WTC11 (cell line): ENCODE results near the gene NFKB1. TPM values are rescaled to one million over a fixed set of nuclear protein-coding genes. Genes with fewer than 3 reads are reported as not detected.

Source experiments
- ATAC-seq: fragments of 200-7000 bp; cut with Tn5 transposase; 2 replicates; pipeline ENCODE4 v1.10.0; 2021; ENCODE audit warnings: mild to moderate bottlenecking, moderate library complexity
- CTCF ChIA-PET: fragments of 300-600 bp; sonication (Branson Sonifier 250); formaldehyde crosslinking; loops from one replicate; lab custom pipeline; 2021; ENCODE audit warnings: antibody characterized with exemption; lab: Charles Lee
- POLR2A ChIA-PET: fragments of 350-600 bp; sonication (Branson Sonifier 250); formaldehyde crosslinking; loops from one replicate; lab custom pipeline; 2021; ENCODE audit warnings: antibody characterized with exemption; lab: Charles Lee
- DNase-seq: peaks from one replicate; pipeline ENCODE4 v3.0.0; 2021; ENCODE audit warnings: low spot score
- H3K27ac Mint-ChIP-seq: 2 replicates; pipeline ENCODE4 v1.8.0; 2021; ENCODE audit warnings: mixed read lengths
- H3K27me3 Mint-ChIP-seq: 2 replicates; pipeline ENCODE4 v1.8.0; 2021; ENCODE audit warnings: low read depth, mild to moderate bottlenecking, moderate library complexity, mixed read lengths
- H3K36me3 Mint-ChIP-seq: 2 replicates; pipeline ENCODE4 v1.8.0; 2021; ENCODE audit warnings: mixed read lengths
- H3K4me1 Mint-ChIP-seq: 2 replicates; pipeline ENCODE4 v1.8.0; 2022; ENCODE audit warnings: mixed read lengths
- H3K4me3 Mint-ChIP-seq: 2 replicates; pipeline ENCODE4 v1.8.0; 2021; ENCODE audit warnings: mild to moderate bottlenecking, moderate library complexity, mixed read lengths
- H3K9me3 Mint-ChIP-seq: 2 replicates; pipeline ENCODE4 v1.8.0; 2021; ENCODE audit warnings: mixed read lengths
- CBFB ChIP-seq: sonication (generic); formaldehyde crosslinking; IDR thresholded peaks from 2 replicates; pipeline ENCODE4 v1.8.1; 2022; ENCODE audit warnings: mild to moderate bottlenecking, low read depth, missing genetic modification reagents
- CREB1 ChIP-seq: sonication (generic); formaldehyde crosslinking; IDR thresholded peaks from 2 replicates; pipeline ENCODE4 v1.8.0; 2023; ENCODE audit warnings: mild to moderate bottlenecking, missing genetic modification reagents
- E2F4 ChIP-seq: sonication (generic); formaldehyde crosslinking; IDR thresholded peaks from 2 replicates; pipeline ENCODE4 v1.8.1; 2022; ENCODE audit warnings: low read depth, mild to moderate bottlenecking, moderate library complexity, missing genetic modification reagents, borderline replicate concordance
- MYBL2 ChIP-seq: sonication (generic); formaldehyde crosslinking; IDR thresholded peaks from 2 replicates; pipeline ENCODE4 v1.8.1; 2023; ENCODE audit warnings: mild to moderate bottlenecking, moderate library complexity, missing genetic modification reagents
- NFATC4 ChIP-seq: fragments of 250-450 bp; sonication (Bioruptor Pico); IDR thresholded peaks from 2 replicates; pipeline ENCODE4 v1.9.0; 2021; ENCODE audit warnings: mild to moderate bottlenecking
- RELA ChIP-seq: sonication (generic); formaldehyde crosslinking; IDR thresholded peaks from 2 replicates; pipeline ENCODE4 v1.8.1; 2022; ENCODE audit warnings: missing genetic modification reagents, mild to moderate bottlenecking, borderline replicate concordance
- SOX15 ChIP-seq: fragments of 250-450 bp; sonication (Bioruptor Pico); IDR thresholded peaks from 2 replicates; pipeline ENCODE4 v1.9.0; 2021; ENCODE audit warnings: mild to moderate bottlenecking
- ZBTB21 ChIP-seq: sonication (generic); formaldehyde crosslinking; IDR thresholded peaks from 2 replicates; pipeline ENCODE4 v1.8.1; 2023; ENCODE audit warnings: mild to moderate bottlenecking, missing genetic modification reagents, borderline replicate concordance
- ZMAT4 ChIP-seq: fragments of 250-450 bp; sonication (Bioruptor Pico); IDR thresholded peaks from 2 replicates; pipeline ENCODE4 v1.9.0; 2021; ENCODE audit warnings: mild to moderate bottlenecking
- ZNF232 ChIP-seq: sonication (generic); formaldehyde crosslinking; IDR thresholded peaks from 2 replicates; pipeline ENCODE4 v1.8.0; 2022; ENCODE audit warnings: mild to moderate bottlenecking, missing genetic modification reagents
- ZNF263 ChIP-seq: sonication (generic); formaldehyde crosslinking; IDR thresholded peaks from 2 replicates; pipeline ENCODE4 v1.8.1; 2022; ENCODE audit warnings: low read depth, mild to moderate bottlenecking, moderate library complexity, missing genetic modification reagents
- ZNF425 ChIP-seq: fragments of 250-450 bp; sonication (Bioruptor Pico); conservative IDR thresholded peaks from 2 replicates; pipeline ENCODE4 v1.9.0; 2021; ENCODE audit warnings: mild to moderate bottlenecking
- total RNA-seq: library from RNA; stranded (reverse); gene quantifications from 3 replicates; pipeline ENCODE4 v1.2.3, GENCODE V29; 2021
- TF ChIP-seq, protein P1 (sequence below): sonication (generic); formaldehyde crosslinking; IDR thresholded peaks from 2 replicates; pipeline ENCODE4 v1.8.0; 2023; ENCODE audit warnings: mild to moderate bottlenecking, missing genetic modification reagents
- TF ChIP-seq, protein P2 (sequence below): fragments of 200-600 bp; IDR thresholded peaks from 2 replicates; pipeline ENCODE4 v1.8.0; 2022; ENCODE audit warnings: antibody characterized with exemption
- TF ChIP-seq, protein P3 (sequence below): sonication (generic); formaldehyde crosslinking; IDR thresholded peaks from 2 replicates; pipeline ENCODE4 v1.8.1; 2023; ENCODE audit warnings: mild to moderate bottlenecking, missing genetic modification reagents, borderline replicate concordance
- TF ChIP-seq, protein P4 (sequence below): sonication (generic); formaldehyde crosslinking; IDR thresholded peaks from 2 replicates; pipeline ENCODE4 v1.8.0; 2022; ENCODE audit warnings: mild to moderate bottlenecking, missing genetic modification reagents
- TF ChIP-seq, protein P5 (sequence below): fragments of 250-450 bp; sonication (Bioruptor Pico); IDR thresholded peaks from 2 replicates; pipeline ENCODE4 v1.9.0; 2021; ENCODE audit warnings: moderate library complexity, mild to moderate bottlenecking, inconsistent platforms, borderline replicate concordance

Gene NFKB1
- total RNA-seq, 1 experiment from 2014 or later = 5.6 TPM

GRCh38 chr4:102642631-102643298 is 141.6 kb downstream of the NFKB1 start (continued):
- TF ChIP-seq, protein P1, sequence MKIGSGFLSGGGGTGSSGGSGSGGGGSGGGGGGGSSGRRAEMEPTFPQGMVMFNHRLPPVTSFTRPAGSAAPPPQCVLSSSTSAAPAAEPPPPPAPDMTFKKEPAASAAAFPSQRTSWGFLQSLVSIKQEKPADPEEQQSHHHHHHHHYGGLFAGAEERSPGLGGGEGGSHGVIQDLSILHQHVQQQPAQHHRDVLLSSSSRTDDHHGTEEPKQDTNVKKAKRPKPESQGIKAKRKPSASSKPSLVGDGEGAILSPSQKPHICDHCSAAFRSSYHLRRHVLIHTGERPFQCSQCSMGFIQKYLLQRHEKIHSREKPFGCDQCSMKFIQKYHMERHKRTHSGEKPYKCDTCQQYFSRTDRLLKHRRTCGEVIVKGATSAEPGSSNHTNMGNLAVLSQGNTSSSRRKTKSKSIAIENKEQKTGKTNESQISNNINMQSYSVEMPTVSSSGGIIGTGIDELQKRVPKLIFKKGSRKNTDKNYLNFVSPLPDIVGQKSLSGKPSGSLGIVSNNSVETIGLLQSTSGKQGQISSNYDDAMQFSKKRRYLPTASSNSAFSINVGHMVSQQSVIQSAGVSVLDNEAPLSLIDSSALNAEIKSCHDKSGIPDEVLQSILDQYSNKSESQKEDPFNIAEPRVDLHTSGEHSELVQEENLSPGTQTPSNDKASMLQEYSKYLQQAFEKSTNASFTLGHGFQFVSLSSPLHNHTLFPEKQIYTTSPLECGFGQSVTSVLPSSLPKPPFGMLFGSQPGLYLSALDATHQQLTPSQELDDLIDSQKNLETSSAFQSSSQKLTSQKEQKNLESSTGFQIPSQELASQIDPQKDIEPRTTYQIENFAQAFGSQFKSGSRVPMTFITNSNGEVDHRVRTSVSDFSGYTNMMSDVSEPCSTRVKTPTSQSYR = no peak
- no peak for TF ChIP-seq SOX15 (CRISPR knock-in tag)

- Mint-ChIP-seq H3K9me3 (no peaks in the 10 kb centered on the region), H3K27ac (no peak overlapping the region), H3K4me3 (no peak overlapping the region), H3K4me1 (no peaks in the 10 kb centered on the region), H3K36me3 (peaks cover 10% of the 10 kb centered on the region), H3K27me3 (no peaks in the 10 kb centered on the region)
- ATAC-seq = no peak
- DNase-seq = no peak
- ChIA-PET POLR2A (no interaction called here), CTCF (no interaction called here)
- no peak for TF ChIP-seq ZBTB21 (CRISPR knock-in tag)
- TF ChIP-seq ZNF425 (CRISPR knock-in tag) = no peak
- TF ChIP-seq CBFB = no peak
- TF ChIP-seq CREB1 (CRISPR knock-in tag) = no peak
- no peak for TF ChIP-seq NFATC4
- TF ChIP-seq, protein P2, sequence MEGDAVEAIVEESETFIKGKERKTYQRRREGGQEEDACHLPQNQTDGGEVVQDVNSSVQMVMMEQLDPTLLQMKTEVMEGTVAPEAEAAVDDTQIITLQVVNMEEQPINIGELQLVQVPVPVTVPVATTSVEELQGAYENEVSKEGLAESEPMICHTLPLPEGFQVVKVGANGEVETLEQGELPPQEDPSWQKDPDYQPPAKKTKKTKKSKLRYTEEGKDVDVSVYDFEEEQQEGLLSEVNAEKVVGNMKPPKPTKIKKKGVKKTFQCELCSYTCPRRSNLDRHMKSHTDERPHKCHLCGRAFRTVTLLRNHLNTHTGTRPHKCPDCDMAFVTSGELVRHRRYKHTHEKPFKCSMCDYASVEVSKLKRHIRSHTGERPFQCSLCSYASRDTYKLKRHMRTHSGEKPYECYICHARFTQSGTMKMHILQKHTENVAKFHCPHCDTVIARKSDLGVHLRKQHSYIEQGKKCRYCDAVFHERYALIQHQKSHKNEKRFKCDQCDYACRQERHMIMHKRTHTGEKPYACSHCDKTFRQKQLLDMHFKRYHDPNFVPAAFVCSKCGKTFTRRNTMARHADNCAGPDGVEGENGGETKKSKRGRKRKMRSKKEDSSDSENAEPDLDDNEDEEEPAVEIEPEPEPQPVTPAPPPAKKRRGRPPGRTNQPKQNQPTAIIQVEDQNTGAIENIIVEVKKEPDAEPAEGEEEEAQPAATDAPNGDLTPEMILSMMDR = no peak
- no peak for TF ChIP-seq ZNF232 (CRISPR knock-in tag)
- TF ChIP-seq, protein P3, sequence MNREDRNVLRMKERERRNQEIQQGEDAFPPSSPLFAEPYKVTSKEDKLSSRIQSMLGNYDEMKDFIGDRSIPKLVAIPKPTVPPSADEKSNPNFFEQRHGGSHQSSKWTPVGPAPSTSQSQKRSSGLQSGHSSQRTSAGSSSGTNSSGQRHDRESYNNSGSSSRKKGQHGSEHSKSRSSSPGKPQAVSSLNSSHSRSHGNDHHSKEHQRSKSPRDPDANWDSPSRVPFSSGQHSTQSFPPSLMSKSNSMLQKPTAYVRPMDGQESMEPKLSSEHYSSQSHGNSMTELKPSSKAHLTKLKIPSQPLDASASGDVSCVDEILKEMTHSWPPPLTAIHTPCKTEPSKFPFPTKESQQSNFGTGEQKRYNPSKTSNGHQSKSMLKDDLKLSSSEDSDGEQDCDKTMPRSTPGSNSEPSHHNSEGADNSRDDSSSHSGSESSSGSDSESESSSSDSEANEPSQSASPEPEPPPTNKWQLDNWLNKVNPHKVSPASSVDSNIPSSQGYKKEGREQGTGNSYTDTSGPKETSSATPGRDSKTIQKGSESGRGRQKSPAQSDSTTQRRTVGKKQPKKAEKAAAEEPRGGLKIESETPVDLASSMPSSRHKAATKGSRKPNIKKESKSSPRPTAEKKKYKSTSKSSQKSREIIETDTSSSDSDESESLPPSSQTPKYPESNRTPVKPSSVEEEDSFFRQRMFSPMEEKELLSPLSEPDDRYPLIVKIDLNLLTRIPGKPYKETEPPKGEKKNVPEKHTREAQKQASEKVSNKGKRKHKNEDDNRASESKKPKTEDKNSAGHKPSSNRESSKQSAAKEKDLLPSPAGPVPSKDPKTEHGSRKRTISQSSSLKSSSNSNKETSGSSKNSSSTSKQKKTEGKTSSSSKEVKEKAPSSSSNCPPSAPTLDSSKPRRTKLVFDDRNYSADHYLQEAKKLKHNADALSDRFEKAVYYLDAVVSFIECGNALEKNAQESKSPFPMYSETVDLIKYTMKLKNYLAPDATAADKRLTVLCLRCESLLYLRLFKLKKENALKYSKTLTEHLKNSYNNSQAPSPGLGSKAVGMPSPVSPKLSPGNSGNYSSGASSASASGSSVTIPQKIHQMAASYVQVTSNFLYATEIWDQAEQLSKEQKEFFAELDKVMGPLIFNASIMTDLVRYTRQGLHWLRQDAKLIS (CRISPR knock-in tag) = no peak
- TF ChIP-seq ZNF263 (CRISPR knock-in tag) = no peak
- TF ChIP-seq ZMAT4 (CRISPR knock-in tag) = no peak
- TF ChIP-seq, protein P4, sequence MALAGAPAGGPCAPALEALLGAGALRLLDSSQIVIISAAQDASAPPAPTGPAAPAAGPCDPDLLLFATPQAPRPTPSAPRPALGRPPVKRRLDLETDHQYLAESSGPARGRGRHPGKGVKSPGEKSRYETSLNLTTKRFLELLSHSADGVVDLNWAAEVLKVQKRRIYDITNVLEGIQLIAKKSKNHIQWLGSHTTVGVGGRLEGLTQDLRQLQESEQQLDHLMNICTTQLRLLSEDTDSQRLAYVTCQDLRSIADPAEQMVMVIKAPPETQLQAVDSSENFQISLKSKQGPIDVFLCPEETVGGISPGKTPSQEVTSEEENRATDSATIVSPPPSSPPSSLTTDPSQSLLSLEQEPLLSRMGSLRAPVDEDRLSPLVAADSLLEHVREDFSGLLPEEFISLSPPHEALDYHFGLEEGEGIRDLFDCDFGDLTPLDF (CRISPR knock-in tag) = no peak
- TF ChIP-seq E2F4 (CRISPR knock-in tag) = no peak
- TF ChIP-seq, protein P1 = no peak
- no peak for TF ChIP-seq MYBL2 (CRISPR knock-in tag)
- TF ChIP-seq, protein P5, sequence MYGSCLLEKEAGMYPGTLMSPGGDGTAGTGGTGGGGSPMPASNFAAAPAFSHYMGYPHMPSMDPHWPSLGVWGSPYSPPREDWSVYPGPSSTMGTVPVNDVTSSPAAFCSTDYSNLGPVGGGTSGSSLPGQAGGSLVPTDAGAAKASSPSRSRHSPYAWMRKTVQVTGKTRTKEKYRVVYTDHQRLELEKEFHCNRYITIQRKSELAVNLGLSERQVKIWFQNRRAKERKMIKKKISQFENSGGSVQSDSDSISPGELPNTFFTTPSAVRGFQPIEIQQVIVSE (CRISPR knock-in tag) = no peak
- TF ChIP-seq RELA = no peak
Measured at GRCh38 chr4:102647117-102647516, 146.0 kb downstream of the NFKB1 start.
